HG03045 (cell line): Measurements from ENCODE around the gene ATP9B.
A peak's percentile ranks its signal among the peaks of the same experiment; 100 is the strongest.
"Not testable (repeated sequence)": the region's sequence is repeated elsewhere in the genome, so short reads cannot be mapped to it uniquely, and the experiment has no call there.

Experiments
- ATAC-seq: cut with Tn5 transposase; IDR thresholded peaks from one replicate; pipeline ENCODE4 v1.9.1; 2021; ENCODE audit warnings: mild to moderate bottlenecking, moderate library complexity; ENCODE audit not compliant: unreplicated experiment

Gene ATP9B

DNA sequence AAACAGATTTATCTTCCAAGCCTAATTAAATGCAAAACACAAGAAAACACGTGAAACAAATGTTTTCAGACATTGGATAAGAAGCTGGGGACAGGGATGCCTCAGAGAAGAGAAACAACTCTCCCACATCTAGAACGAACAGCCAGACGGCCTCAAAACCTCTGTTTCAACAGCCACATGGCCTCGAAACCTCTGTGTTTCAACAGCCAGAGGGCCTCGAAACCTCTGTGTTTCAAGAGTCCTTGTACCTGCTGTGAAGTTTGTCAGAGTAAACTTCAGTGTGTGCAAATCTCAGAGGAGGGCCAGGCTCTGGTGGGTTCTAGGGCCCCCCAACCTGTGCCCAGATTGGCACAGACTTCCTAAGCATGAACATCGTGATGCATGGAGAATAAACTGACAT is 283.2 kb downstream of the ATP9B start:
- ATAC-seq: no peak

DNA sequence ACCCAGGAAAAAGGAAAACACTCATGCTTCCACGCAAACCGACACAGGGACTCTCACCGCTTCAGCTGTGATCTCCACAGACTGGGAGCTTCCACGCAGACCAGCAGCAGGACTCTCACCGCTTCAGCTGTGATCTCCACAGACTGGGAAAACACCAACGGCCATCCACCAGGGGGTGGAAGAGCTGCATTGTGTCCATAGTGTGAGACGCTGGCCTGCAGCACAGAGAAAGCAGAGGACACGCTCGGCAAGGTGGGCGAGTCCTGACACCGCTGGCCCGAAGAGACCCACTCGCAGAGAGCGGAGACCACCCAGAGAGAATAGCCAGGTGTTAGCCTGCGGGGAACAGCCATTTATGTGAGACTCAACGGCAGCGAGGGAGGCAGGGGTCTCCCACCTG is 284.1 kb downstream of the ATP9B start:
- no peak for ATAC-seq

DNA sequence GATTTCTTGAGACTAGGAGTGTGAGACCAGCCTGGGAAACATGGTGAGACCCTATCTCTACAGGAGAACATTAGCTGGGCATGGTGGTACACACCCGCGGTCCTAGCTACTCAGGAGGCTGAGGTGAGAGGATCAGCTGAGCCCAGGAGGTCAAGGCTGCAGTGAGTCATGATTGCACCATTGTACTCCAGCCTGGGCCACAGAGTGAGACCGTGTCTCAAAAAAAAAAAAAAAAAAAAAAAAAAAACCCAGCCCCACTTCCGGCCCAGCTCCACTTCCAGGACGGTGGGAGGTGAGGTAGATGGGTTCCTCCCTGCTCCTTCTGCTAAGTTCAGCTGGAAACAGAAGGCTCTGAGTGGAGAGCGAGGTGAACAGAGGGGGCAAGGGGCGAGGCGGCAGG is 285.2 kb downstream of the ATP9B start:
- no peak for ATAC-seq

DNA sequence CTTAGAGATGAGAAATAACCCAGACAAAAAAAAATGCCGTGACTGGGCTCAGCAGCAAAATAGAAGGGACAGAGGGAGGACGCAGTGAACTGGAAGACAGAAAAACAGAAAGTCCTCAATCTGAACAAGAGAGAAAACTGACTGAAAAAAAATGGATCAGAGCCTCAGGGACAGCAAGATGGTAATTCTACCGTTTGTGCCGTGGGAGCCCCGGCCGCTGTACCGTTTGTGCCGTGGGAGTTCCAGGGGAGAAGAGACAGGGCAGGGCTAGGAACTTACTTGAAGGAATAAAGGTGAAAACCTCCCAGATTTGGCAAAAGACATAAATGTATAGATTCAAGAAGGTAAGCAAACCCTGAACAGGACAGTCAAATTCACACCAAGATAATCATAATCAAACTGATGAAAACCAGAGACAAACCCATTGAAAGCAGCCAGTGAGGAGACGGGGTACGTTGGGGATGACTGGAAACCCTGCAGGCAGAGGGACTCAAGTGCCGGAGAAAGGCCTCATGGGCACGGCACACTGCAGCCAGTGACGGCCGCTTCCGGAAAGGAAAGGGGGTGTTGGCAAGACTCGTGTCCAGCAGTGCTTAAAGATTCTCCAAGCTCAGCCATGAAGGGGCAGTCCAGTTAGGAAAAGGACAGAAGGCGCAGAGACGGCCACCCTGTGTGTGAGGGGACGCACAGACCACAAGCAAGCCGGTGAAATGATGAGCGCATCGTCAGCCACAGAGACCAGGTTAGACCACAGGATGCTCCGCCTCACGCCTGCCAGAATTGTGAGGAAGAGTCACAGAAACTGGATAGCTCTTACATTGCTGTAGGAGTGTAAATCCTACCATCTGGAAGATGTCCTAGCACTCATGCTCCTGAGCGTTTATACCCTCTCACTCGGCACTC is 286.5 kb downstream of the ATP9B start:
- ATAC-seq: peak; percentile 35

DNA sequence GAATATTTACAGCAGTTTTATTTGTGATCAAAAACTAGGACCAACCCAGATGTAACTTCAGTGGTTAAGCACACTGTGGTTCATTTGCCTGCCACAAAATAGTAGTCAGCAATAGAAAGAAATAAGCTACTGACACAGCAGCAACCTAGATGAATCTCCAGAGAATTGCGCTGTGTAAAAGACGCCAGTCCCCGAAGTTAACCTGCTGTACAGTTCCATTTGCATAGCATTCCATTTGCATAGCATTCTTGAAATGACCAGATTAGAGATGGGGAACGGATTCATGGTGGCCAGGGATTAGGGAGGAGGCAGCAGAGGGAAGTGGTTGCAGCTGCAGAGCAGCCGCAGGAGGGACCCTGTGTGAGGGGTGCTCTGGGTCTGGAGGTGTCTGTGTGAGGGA is 287.2 kb downstream of the ATP9B start:
- peak; percentile 87 for ATAC-seq

DNA sequence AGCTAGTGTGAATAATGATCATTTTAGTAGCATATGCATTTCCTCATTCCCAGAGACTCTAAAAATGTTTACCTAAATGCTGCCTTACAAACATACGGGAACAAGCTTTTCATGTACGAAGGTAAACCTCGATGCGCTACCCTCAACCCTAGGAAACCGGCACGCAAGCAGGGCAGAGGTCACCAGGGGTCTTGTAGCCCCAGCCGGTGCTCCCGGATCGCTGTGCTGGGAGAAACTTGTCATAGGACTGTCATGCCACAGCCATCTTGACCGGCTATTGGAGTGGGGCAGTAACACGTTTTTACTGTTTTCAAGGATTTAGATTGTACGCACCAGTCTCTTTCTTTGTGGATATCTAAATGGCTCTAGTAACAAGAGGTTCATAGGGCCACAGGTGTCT is 291.7 kb downstream of the ATP9B start:
- ATAC-seq: no peak

DNA sequence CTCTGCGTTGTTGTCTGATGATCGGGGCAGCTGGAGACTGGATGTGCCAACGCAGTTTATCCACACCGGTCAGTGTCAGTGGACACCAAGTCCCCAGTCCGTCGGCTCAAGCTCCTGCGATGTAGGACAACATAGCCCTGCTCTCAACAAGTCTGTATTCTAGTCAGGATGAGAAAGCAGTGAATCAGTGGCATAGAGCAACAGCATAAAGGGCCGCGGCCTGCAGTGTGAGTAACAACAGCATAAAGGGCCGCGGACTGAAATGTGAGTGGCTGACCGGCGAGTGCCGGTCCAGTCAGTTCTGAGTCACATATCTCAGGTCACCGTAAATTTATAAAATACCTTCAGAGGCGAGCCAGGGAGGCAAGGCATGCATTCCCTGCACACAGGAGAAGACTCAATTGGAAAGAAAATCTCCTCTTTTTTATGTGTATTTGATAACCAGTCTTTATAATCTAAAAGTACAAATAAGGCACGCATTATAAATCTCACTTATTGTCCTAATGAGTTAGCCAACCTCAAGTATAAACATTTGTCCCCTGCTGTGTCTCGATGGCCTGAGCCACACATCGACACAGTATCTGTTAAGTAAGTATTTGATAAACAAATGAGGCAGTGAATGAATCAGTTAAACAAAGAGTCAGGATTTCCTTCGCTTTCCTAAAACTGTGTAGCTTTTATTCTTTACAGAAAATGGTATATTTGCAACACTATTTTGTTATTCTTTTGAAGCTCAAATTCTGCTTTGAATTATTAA is 292.8 kb downstream of the ATP9B start:
- ATAC-seq: no peak

DNA sequence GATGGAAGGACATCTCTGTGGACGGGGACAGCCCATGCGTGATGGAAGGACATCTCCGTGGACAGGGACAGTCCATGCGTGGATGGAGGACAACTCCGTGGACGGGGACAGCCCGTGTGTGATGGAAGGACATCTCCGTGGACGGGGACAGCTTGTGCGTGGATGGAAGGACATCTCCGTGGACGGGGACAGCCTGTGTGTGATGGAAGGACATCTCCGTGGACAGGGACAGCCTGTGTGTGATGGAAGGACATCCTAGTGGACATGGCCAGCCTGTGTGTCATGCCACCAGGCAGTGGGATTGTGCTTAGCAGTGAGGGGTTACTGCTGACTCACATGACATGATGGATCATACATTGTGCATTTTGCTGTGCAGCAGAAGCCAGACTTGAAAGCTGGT is 296.5 kb downstream of the ATP9B start:
- no peak for ATAC-seq

DNA sequence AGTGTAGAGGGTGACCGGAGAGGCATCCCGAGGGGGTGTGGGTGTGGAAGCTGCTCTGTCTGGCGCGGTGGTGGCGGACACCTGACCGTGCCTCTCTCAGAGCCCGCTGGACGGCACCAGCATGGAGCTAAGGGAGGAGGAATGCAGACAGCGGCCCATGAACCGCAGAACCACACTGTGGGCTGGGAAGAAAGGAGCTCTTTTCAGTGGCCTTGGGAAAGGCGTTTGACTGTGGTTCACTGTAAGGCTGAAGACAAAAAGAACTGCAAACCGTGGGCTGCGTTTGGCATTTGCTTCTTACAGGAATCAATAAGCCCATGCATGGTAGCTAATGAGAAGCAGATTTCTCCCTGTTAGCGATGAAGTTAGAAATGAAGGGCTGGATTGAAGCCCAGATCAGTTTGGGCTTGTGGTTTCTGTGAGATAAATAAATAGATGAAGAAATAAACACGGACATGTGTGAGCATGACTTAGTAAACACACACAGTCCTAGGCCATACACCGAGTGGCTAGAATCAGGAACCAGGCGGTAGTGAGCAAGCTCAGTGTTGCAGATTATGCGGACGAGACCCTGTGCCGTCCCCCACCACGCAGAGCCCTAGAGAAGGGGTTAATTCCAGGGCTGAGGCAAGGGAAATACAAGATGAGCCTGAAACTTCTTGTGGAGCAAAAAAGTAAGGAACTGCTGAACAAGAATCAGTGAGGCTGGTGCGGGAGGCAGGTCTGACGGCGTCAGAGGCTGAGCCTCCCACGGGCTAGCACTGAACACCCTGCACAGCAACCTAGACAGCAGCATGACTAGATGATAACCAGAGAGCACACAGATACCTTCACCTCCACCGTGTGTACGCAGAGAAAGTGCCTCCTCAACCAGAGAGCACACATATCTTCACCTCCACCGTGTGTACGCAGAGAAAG is 297.2 kb downstream of the ATP9B start:
- ATAC-seq: no peak

DNA sequence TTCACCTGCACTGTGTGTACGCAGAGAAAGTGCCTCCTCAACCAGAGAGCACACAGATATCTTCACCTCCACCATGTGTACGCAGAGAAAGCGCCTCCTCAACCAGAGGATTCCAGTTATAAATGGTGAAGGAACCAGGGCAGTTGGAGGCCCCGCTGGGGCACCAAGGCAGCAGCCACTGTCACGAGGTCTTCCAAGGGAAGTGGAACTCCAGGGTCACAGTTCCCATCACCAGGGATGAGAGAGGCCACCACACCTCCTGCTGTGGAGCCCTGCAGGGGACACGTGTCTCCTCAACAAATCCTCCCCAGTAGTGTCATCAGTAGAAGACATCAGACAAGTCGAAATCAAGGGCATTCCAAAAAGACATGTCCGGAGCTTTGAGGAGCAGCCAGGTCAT is 298.3 kb downstream of the ATP9B start:
- ATAC-seq: no peak

DNA sequence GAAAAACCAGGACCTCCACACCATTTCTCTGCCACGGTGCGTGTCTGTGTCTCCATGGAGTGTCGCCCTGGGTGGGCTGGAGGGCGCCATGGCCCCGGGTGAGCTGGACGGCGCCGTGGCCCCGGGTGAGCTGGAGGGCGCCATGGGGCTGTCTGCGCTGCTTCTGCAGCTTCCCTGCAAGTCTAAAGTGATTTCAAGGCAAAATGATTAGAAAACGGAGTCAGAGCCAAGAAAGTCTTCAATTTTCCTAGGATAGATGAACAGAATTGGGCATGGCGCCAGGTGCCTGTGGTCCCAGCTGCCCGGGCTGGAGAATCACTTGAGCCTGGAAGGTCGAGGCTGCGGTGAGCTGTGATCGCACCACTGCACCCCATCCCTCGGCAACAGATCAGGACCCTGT is 298.8 kb downstream of the ATP9B start:
- no peak for ATAC-seq

DNA sequence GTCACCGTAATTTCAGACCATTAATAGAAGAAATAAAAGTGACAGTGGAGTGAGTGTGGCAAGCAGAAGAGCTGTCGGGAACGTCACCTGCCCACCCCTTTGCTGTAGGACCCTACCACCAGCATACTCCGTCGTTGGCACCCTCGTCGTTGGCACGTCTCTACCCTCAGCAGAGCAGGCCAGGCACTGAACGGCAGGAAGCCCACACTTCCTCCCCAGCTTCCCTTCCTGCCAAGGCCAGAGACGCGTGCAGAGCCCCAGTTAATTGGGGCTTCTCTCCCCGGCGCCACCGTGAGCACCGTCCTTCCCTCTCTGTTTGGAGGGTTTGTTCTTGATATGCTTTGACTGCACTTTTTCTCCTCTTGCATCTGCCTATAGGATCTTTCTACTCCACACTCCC is 299.5 kb downstream of the ATP9B start:
- no peak for ATAC-seq

DNA sequence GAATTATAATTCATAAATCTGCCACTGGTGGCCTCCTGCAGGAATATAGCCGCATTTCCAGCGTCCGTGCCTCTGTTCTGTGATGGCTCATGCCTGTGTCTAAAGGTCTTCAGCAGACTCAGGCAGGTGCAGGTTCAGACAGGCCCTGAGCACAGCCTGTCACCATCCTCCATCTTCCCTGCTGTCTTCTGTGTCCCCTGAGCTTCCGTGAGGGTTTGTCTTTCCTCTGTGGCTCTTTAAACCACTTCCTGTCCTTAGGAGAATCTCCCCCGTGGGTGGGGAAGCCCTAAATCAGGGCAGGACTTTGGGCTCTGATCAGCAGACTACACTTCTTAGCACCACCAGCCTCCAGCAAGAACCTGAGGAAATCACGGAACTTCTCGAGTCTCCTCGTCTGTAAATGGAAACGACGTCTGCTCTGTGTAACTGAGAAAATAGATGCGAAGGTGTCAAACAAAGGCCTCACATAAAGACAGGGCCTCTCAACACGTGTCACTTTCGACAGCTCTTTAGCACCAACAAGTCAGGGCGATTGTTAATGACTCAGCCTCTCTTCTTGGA is 302.4 kb downstream of the ATP9B start:
- no peak for ATAC-seq

DNA sequence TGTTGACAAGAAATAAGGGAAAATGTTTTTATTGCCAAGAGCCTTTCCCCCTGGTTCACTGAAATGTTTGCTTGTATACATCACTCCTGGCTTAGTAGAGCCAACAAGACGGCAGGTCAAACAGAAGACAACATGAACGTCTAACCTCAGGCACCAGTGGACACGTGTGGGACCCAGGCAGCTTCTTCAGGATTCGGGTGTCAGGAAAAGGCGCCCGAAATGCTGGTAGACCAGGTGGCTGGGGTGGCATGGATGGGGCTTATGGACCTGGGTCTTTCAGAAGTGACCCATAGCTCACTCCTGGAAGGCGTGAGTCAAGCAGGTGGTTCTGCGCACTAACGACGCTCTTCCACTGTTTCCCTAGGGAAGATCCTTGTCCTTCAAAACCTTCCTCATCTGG is 303.3 kb downstream of the ATP9B start:
- ATAC-seq: no peak

DNA sequence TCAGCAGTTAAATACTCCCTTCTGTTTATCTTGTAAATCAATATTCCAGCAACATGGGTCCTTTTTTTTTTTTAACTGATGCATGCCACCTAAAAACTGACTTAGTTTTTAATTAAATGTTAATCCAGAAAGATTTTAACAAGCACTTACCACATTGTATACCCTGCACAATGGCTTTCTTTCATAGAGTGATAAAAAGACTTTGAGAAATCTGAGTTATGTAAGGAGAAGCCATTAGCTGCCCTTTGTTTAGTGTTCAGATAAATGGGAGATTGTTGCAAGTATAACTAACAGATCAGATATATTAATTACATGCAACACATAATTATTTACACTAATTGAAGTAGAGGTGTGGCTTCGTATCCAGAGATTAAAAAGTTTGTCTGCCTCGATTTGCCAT is 303.8 kb downstream of the ATP9B start:
- ATAC-seq: no peak

DNA sequence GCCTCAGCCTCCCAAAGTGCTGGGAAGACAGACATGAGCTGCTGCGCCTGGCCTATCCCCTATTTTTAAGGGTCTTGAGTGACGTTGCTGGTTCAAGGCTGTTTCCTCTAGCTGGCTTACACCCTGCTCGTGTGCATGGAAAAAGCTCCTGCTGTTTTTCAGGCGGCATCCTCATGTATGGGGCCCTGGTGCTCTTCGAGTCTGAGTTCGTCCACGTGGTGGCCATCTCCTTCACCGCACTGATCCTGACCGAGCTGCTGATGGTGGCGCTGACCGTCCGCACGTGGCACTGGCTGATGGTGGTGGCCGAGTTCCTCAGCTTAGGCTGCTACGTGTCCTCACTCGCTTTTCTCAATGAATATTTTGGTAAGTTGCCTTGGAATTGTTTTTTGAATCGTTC is 304.5 kb downstream of the ATP9B start:
- ATAC-seq: no peak

DNA sequence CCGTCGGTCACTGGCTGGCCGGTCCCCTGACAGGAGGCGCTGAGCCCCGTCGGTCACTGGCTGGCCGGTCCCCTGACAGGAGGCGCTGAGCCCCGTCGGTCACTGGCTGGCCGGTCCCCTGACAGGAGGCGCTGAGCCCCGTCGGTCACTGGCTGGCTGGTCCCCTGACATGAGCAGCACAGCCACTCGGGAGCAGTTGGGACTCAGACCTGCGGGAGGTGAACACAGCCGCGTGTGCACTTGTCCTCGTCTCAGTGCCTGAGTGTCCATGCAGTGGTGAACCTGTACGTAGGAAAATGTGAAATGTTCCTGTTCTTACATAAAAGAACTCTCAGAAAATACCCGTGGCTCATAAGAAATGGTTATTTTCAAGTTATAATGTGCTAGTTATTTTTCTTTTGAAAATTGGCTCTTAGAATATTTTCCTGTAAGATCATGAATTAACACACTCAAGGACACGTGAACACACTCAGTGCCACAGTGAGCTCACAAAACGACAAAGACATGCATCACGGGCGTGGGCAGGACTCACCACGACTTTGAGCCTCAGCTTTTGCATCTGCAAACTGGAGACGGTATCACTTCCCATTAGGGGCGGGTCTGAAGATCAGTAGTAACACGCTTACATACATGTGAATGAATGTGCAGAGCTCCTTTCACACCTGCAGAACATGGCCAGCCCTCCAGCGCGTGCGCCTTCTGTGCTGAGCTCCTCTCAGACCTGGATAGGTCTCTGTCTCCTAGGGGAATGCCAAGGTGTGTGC is 305.4 kb downstream of the ATP9B start:
- ATAC-seq: peak; percentile 78

DNA sequence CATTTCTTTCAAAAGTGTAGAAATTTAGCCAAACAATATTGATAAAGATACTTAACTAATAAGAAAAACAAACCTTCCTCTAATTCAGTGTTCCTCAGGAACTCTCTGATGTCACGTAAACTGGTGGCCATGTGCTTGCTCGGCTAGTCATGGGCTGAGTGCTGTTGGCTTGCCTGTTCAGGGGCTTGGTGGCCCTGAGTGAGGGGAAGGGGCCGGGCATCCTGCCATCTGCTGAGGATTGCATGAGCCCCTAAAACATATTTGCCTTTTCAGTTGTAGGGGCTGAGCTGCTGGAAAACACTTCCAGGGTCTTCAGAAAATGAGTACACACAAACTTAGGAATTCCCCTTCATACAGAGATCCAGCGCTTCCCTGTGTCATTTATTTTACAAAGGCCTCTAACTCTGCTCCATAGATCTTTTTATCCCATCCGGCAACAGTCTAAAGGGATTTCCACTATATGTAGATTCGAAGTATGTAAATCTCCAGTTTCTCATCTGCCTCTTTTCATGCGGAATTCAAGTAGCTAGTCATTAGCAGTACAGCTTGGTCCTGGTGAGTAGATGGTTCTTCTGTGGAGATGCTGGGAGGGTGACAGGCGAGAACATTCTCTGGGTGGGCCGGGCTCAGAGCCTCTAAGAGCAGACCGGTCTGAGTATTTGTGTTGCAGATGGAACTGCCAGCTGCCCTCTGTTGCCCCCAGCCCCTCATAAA is 306.4 kb downstream of the ATP9B start:
- ATAC-seq: no peak

DNA sequence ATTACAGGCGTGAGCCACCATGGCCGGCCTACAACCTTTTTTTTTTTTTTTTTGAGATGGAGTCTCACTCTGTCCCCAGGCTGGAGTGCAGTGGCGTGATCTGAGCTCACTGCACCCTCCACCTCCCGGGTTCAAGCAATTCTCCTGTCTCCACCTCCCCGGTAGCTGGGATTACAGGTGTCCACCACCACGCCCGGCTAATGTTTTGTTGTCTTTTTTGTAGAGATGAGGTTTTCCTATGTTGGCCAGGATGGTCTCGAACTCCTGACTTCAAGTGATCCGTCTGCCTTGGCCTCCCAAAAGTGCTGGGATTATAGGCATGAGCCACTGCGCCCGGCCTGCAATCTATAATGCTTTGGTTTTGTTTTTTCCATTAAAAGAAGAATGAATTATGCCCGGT is 307.5 kb downstream of the ATP9B start:
- not testable (repeated sequence) for ATAC-seq
